Upper lobe of left lung (tissue), 4 donors: ENCODE measurements around the gene SAMD15.

Experiments
- EP300 ChIP-seq, 4 donors: sonication (generic); formaldehyde crosslinking; IDR thresholded peaks; one replicate each; pipeline ENCODE4 v1.5.1; 2017; ENCODE audit warnings: antibody characterized with exemption in 4 of 4, control low read depth in 2 of 4
- POLR2A ChIP-seq, 4 donors: fragments of 450-650 bp; IDR thresholded peaks; one replicate each; pipeline ENCODE4 v1.5.1; 2016 to 2017; ENCODE audit warnings: antibody characterized with exemption in 4 of 4, mild to moderate bottlenecking in 2 of 4
- POLR2AphosphoS5 ChIP-seq, 2 donors: sonication (generic); formaldehyde crosslinking; IDR thresholded peaks; one replicate each; pipeline ENCODE4 v1.5.1; 2017; ENCODE audit warnings: antibody characterized with exemption in 2 of 2
- TF ChIP-seq, protein P1 (sequence below), 6 experiments: fragments of 450-650 bp in 4 of 6; fragments of 200-600 bp in 2 of 6; sonication (generic) in 2 of 6; IDR thresholded peaks; one replicate each; pipeline ENCODE4 v1.5.1; 2016 to 2019; ENCODE audit warnings: antibody characterized with exemption in 6 of 6

DNA sequence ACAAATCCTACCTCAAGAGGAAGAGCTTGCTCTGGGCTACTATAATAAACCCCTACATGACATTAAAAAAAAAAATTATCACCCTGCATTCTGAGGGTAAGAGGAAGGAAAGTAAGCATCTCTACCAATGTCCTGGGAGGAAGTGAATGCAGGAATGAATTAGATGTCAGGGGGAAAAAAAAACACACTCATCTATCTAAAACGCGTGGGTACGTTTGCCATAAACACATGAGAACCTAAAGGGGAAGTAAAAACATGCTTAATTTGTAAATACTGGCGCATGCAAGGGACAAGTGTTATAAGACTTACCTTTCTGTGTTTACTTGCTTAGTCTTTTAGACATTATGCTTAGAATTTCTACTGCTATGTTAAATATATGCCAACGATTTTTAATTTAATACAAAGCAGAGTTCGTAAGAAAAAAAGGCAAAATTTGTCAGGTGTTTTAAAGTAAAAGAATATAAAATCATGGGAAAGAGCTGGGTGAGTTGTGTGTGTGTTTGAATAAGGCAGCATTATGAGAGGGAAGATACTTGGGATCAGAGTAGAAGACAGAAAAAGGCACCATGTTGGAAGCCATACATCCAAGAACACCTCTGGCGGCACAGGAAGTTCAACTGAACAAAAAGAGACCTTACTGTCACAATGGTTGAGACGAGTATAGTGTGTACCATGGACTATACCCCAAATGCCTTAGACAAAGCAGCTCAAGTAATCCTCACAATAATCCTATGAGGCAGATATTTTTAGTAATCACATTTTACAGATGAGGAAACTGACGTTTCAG is 1.8 kb upstream of the SAMD15 start:
- TF ChIP-seq POLR2A (IDR thresholded peaks at IDR 0.05) (no peak), POLR2AphosphoS5 (IDR thresholded peaks at IDR 0.05) (no peak), EP300 (IDR thresholded peaks at IDR 0.05) (no peak)
- TF ChIP-seq, protein P1, sequence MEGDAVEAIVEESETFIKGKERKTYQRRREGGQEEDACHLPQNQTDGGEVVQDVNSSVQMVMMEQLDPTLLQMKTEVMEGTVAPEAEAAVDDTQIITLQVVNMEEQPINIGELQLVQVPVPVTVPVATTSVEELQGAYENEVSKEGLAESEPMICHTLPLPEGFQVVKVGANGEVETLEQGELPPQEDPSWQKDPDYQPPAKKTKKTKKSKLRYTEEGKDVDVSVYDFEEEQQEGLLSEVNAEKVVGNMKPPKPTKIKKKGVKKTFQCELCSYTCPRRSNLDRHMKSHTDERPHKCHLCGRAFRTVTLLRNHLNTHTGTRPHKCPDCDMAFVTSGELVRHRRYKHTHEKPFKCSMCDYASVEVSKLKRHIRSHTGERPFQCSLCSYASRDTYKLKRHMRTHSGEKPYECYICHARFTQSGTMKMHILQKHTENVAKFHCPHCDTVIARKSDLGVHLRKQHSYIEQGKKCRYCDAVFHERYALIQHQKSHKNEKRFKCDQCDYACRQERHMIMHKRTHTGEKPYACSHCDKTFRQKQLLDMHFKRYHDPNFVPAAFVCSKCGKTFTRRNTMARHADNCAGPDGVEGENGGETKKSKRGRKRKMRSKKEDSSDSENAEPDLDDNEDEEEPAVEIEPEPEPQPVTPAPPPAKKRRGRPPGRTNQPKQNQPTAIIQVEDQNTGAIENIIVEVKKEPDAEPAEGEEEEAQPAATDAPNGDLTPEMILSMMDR (IDR thresholded peaks at IDR 0.05) = no peak
